Measurements from ENCODE around the gene AGBL4.
"Not testable (repeated sequence)": the region's sequence is repeated elsewhere in the genome, so short reads cannot be mapped to it uniquely, and the experiment has no call there.

AGBL4 gene

DNA sequence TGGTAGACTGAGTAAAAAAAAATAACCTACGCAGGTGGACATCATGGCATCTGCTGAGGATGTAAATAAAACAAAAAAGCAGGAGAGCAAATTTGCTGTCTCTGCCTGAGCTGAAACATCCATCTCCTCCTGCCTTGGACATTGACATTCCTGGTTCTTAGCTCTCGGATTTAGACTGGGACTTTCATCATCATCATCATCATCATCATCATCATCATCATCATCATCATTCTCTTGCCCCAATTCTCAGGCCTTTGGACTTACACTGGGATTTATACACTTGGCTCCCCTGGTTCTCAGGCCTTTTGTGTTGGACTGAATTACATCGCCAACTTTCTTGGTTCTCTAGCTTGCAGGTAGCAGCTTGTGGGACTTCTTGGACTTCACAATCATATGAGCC, 938.7 kb downstream of the AGBL4 start:
- Mint-ChIP-seq H3K4me3 (no peak overlapping the region), H3K36me3 (ENCODE audit: low read depth) (no peaks in the 10 kb centered on the region), H3K27me3 (peaks cover 2% of the 10 kb centered on the region), H3K9me3 (peaks cover 9% of the 10 kb centered on the region), H3K27ac (no peak overlapping the region), H3K4me1 (no peaks in the 10 kb centered on the region)
- DNase-seq (no peak), ATAC-seq (no peak)

DNA sequence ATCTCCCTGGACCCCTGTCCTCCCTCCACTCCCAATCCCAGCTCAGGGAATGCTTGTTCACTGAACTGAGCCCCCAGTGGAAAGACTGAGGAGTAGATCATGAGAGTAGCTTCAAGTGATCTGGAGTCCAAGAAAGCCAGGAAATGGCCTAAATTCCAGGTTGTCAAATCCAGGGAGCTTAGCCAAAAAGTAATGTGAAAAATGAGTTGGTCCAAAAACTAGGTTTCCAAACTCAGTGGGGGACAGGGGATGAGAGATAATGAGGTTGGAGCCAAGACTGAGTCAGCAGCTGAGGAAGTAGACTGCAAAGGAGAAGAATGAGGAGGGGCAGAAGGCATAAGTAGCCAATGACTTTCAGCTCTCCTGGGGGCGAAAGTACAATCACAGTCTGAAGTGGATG, 963.0 kb downstream of the AGBL4 start:
- Mint-ChIP-seq H3K4me1 (no peaks in the 10 kb centered on the region), H3K27me3 (no peaks in the 10 kb centered on the region), H3K36me3 (ENCODE audit: low read depth) (no peaks in the 10 kb centered on the region), H3K27ac (no peak overlapping the region), H3K9me3 (peaks cover 1% of the 10 kb centered on the region), H3K4me3 (no peak overlapping the region)
- DNase-seq = no peak
- no peak for ATAC-seq

DNA sequence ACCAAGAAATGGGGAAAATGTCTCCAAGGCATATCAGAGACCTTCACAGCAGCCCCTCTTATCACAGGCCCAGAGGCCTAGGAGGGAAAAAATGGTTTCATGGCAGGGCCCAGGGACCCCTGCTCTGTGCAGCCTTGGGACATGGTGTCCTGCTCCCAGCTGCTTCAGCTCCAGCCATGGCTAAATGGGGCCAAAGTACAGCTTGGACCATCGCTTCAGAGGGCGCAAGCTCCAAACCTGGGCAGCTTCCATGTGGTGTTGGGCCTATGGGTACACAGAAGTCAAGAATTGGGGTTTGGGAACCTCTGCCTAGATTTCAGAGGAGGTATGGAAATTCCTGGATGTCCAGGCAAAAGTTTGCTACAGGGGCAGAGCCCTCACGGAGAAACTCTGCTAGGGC, 964.7 kb downstream of the AGBL4 start:
- Mint-ChIP-seq H3K36me3 (ENCODE audit: low read depth) (no peaks in the 10 kb centered on the region), H3K4me3 (no peak overlapping the region), H3K27me3 (no peaks in the 10 kb centered on the region), H3K9me3 (no peaks in the 10 kb centered on the region), H3K4me1 (no peaks in the 10 kb centered on the region), H3K27ac (no peak overlapping the region)
- ATAC-seq (no peak), DNase-seq (no peak)

DNA sequence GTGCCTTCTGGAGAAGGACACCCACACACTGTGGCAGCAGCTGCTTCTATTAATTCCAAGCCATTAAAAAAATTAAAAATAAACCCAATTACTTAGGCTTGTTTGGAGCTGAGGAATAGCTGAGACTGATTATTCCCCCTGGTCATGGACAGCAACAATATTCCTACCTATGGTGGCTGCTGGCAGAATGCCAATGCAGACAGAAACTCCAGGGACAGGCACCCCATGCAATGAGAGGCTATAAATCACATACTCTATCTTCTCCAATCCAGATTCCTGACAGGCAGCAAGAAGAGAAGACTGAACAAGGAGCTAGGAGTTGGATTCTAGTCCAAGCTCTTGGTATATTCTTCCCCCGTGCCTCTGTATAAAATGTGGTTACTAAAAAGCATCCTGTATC, 971.7 kb downstream of the AGBL4 start:
- Mint-ChIP-seq H3K27me3 (peaks cover 4% of the 10 kb centered on the region), H3K27ac (no peak overlapping the region), H3K9me3 (no peaks in the 10 kb centered on the region), H3K4me1 (no peaks in the 10 kb centered on the region), H3K4me3 (no peak overlapping the region), H3K36me3 (ENCODE audit: low read depth) (no peaks in the 10 kb centered on the region)
- DNase-seq (no peak), ATAC-seq (no peak)

DNA sequence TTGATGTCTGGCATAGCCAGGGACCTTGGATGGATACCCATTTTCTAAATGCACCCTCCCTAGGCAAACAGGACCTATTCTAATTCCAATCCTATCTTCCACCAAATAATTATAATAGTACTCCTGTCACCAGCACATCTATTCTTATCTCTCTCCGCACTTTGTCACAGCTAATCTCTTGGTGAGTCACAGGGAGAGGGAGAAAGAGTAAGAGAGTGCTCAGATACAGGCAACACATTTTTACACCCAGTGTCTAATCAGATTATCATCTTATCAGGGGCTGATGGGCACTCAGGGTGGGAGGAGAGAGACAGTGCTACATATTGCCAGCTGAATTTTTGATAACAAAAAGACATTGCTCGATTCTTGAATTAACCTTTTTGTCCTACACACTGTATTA, 972.1 kb downstream of the AGBL4 start:
- Mint-ChIP-seq H3K36me3 (ENCODE audit: low read depth) (no peaks in the 10 kb centered on the region), H3K27ac (no peak overlapping the region), H3K4me1 (no peaks in the 10 kb centered on the region), H3K9me3 (no peaks in the 10 kb centered on the region), H3K27me3 (peaks cover 4% of the 10 kb centered on the region), H3K4me3 (no peak overlapping the region)
- no peak for DNase-seq
- ATAC-seq = no peak

DNA sequence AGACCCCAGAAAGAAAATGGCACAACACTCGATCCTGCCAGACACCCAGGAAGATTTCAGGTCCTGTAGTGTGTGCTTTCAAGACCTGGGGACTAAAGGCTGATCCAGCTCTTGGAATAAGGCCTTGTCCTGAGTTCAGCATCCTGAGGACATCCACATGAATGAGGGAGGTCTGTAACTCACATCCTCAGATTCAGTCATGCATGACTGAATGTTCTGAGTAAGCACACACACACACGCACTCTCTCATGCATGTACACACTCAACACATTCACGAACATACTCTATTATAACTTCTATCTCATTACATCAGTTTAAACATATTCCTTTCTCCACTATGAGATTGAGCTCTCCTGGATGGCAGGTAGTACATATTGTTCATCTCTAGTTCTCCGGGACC, 973.7 kb downstream of the AGBL4 start:
- DNase-seq (no peak), ATAC-seq (no peak)
- H3K4me3 Mint-ChIP-seq = no peak overlapping the region
- H3K36me3 Mint-ChIP-seq (ENCODE audit: low read depth) = no peaks in the 10 kb centered on the region
- H3K9me3 Mint-ChIP-seq = no peaks in the 10 kb centered on the region
- no peak overlapping the region for H3K27ac Mint-ChIP-seq
- H3K4me1 Mint-ChIP-seq = no peaks in the 10 kb centered on the region
- peaks cover 4% of the 10 kb centered on the region for H3K27me3 Mint-ChIP-seq

- Mint-ChIP-seq H3K9me3 (no peaks in the 10 kb centered on the region), H3K27me3 (peaks cover 4% of the 10 kb centered on the region), H3K4me1 (no peaks in the 10 kb centered on the region), H3K27ac (no peak overlapping the region), H3K4me3 (no peak overlapping the region), H3K36me3 (ENCODE audit: low read depth) (no peaks in the 10 kb centered on the region)
- DNase-seq (no peak), ATAC-seq (no peak)
Measured at GRCh38 chr1:49048188-49048587, 975.6 kb downstream of the AGBL4 start.

DNA sequence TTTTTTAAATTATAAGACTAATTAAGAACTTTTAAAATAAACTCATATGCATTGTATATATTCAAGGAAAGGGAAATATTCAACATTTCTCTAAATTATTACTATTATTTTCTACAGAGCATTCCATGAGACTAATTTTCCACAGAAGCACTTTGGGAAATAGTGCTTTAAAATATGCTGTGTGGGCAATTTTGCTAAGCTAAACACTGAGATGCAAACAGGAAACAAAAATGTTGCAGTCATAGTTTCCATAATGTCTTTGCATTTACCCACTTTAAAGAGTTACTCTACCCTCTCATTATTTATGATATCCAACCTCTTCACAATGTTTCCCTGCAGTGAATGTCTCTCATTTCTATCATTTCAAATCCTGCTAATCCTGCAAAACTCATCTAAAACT, 977.4 kb downstream of the AGBL4 start:
- no peak for DNase-seq
- Mint-ChIP-seq H3K27me3 (peaks cover 4% of the 10 kb centered on the region), H3K9me3 (no peaks in the 10 kb centered on the region), H3K4me1 (no peaks in the 10 kb centered on the region), H3K4me3 (no peak overlapping the region), H3K27ac (no peak overlapping the region), H3K36me3 (ENCODE audit: low read depth) (no peaks in the 10 kb centered on the region)
- ATAC-seq = no peak

DNA sequence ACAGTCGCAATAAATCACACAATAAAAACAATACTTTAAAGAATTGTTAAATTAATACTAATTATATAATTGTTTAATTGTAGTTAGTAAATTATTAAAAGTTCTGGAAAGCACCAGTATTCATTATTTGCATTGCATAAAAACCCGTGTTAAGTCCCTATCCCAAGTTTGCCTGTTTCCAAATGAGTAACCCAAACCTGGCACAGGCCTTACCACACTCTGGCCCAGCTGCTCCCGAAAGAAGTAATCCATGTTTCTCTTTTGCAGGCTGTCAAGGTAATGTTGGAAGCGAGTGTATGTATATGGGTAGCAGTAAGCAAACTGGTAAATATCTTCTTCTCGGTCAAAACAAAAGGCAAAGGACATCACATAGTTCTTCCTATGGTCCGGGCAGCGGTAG, 978.4 kb downstream of the AGBL4 start:
- no peaks in the 10 kb centered on the region for H3K4me1 Mint-ChIP-seq
- H3K27me3 Mint-ChIP-seq = peaks cover 4% of the 10 kb centered on the region
- ATAC-seq (no peak), DNase-seq (no peak)
- no peaks in the 10 kb centered on the region for H3K36me3 Mint-ChIP-seq (ENCODE audit: low read depth)
- no peak overlapping the region for H3K27ac Mint-ChIP-seq
- H3K9me3 Mint-ChIP-seq = no peaks in the 10 kb centered on the region
- no peak overlapping the region for H3K4me3 Mint-ChIP-seq

DNA sequence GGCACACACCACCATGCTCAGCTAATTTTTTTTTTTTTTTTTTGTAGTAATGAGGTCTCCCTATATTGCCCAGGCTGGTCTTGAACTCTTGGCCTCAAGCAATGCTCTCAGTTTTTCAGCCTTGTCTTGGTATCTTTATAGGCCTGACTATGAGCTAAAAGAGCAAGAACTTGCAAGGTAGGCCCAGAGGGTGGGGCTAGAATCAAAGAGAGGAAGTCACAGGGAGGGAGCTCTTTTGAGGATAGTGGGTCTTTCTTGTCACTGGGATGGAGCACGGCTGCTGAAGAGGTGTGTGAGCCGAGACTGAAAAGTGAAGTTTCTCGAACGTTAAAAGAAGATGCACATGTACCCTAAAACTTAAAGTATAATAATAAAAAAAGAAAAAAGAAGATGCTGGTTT, 987.1 kb downstream of the AGBL4 start:
- Mint-ChIP-seq H3K4me3 (no peak overlapping the region), H3K36me3 (ENCODE audit: low read depth) (no peaks in the 10 kb centered on the region), H3K27me3 (peaks cover 1% of the 10 kb centered on the region), H3K4me1 (no peaks in the 10 kb centered on the region), H3K9me3 (no peaks in the 10 kb centered on the region), H3K27ac (no peak overlapping the region)
- ATAC-seq (no peak), DNase-seq (no peak)

- Mint-ChIP-seq H3K9me3 (peaks cover 9% of the 10 kb centered on the region), H3K4me3 (no peak overlapping the region), H3K36me3 (ENCODE audit: low read depth) (no peaks in the 10 kb centered on the region), H3K4me1 (no peaks in the 10 kb centered on the region), H3K27ac (no peak overlapping the region), H3K27me3 (no peaks in the 10 kb centered on the region)
- ATAC-seq = no peak
- no peak for DNase-seq
Measured at GRCh38 chr1:49028396-49028795, 995.4 kb downstream of the AGBL4 start.

DNA sequence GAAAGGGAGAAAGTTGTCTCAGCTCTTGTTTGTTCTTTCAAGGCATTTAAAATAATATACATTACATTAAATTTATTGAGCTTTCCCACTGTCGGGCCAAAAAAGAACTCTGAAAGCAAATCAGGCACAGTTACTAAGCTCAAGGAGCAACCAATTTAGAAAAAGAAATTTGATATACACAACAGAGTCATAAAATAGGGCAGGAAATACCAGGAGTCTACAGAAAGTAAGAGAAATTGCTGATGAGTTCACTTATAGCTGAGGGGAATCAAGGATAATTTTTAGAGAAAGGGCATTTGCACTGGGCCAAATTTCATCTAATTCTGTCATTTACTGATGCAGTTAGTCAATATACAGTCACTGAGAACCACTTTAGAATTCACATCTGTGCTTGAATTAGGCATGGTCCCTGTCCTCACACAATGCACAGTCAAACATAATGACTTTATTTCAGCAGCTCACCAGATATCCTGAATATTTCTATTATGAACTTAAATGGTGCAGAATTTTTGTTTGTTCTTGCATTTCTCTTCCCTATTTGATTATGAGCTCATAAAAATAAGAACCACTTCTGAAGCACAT, 997.4 kb downstream of the AGBL4 start:
- Mint-ChIP-seq H3K4me1 (no peaks in the 10 kb centered on the region), H3K9me3 (peaks cover 9% of the 10 kb centered on the region), H3K27ac (no peak overlapping the region), H3K27me3 (no peaks in the 10 kb centered on the region), H3K36me3 (ENCODE audit: low read depth) (no peaks in the 10 kb centered on the region), H3K4me3 (no peak overlapping the region)
- ATAC-seq = no peak
- no peak for DNase-seq

DNA sequence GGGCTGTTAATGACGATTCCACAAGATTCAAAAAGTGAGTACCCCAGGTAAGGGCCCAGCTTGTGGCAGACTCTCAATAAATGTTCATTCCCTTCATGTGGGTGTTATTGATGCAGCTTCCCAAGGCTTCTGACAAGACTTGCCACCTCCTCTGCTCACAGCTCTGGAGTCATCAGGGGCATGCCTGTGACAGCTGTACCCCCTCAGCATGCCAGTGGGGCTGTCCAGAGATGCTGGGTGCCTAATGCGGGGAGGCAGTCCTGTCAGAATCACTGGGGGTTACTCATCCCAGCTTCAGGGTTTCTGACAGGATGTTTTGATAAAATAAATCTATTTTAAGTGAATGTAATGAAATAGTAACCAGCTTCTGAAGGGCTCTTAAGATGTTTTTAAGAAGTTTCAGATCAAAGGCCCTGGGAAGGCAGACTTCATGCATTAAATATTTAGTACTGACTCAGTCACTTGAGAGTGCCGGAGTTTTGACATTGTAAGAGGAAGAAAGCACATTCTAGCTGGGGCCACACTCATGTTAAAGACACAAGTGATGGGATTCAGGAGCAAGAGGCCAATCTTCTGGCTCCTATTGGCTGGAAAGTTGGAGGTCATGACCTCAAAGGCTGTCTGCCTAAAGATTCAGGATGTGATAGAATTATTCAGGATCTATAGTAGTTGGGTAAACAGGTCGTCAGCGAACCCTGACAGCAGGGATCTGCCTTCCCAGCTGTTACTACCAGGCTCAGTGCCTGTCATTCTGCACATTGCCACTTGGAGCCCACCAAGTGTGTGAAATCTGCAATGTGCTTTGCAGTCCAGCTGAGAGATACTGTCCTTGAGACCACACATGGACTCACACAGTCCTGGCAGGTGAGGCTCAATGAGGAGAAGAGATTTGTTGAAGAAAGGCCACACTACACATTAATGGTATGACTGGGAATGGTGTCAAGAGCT, 1007.5 kb downstream of the AGBL4 start:
- no peaks in the 10 kb centered on the region for H3K9me3 Mint-ChIP-seq
- no peak overlapping the region for H3K4me3 Mint-ChIP-seq
- H3K36me3 Mint-ChIP-seq (ENCODE audit: low read depth) = no peaks in the 10 kb centered on the region
- no peak overlapping the region for H3K27ac Mint-ChIP-seq
- no peaks in the 10 kb centered on the region for H3K27me3 Mint-ChIP-seq
- DNase-seq (no peak), ATAC-seq (no peak)
- H3K4me1 Mint-ChIP-seq = no peaks in the 10 kb centered on the region

GRCh38 chr1:49013079-49013478, 1010.7 kb downstream of the AGBL4 start:
- DNase-seq (no peak), ATAC-seq (no peak)
- H3K4me3 Mint-ChIP-seq = no peak overlapping the region
- H3K9me3 Mint-ChIP-seq = no peaks in the 10 kb centered on the region
- no peaks in the 10 kb centered on the region for H3K4me1 Mint-ChIP-seq
- no peaks in the 10 kb centered on the region for H3K36me3 Mint-ChIP-seq (ENCODE audit: low read depth)
- no peaks in the 10 kb centered on the region for H3K27me3 Mint-ChIP-seq
- H3K27ac Mint-ChIP-seq = no peak overlapping the region

DNA sequence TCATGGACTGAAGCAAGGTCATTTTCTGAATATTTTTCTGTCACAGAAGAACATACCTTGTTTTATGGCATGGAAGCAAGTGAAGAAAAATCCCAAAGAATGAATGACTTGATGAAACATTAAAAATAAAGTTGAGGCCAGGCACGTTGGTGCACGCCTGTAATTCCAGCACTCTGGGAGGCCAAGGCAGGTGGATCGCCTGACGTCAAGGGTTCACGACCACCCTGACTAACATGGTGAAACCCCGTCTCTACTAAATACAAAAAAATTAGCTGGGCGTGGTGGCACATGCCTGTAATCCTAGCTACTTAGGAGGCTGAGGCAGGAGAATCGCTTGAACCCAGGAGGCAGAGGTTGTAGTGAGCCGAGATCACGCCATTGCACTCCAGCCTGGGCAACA, 1020.8 kb downstream of the AGBL4 start:
- H3K27ac Mint-ChIP-seq, H3K4me1 Mint-ChIP-seq, H3K4me3 Mint-ChIP-seq: not testable (repeated sequence)

More for the DNA sequence above, 1020.8 kb downstream of the AGBL4 start:
- not testable (repeated sequence) for ATAC-seq; H3K36me3 Mint-ChIP-seq (ENCODE audit: low read depth); H3K9me3 Mint-ChIP-seq; DNase-seq; H3K27me3 Mint-ChIP-seq
